ENCODE data around the gene STK36.

- TF ChIP-seq CTCF (conservative IDR thresholded peaks at IDR 0.05; ENCODE audit: low read length) (no peak), EZH2phosphoT487 (IDR thresholded peaks at IDR 0.05; ENCODE audit: borderline replicate concordance, low read depth, low read length) (no peak)
These were observed 27.0 kb downstream of the STK36 start for GRCh38 chr2:218698885-218699284.
